ENCODE data around the gene DTL. TPM values are rescaled to one million over a fixed set of nuclear protein-coding genes. Genes with fewer than 3 reads are reported as not detected.

DTL gene, protein sequence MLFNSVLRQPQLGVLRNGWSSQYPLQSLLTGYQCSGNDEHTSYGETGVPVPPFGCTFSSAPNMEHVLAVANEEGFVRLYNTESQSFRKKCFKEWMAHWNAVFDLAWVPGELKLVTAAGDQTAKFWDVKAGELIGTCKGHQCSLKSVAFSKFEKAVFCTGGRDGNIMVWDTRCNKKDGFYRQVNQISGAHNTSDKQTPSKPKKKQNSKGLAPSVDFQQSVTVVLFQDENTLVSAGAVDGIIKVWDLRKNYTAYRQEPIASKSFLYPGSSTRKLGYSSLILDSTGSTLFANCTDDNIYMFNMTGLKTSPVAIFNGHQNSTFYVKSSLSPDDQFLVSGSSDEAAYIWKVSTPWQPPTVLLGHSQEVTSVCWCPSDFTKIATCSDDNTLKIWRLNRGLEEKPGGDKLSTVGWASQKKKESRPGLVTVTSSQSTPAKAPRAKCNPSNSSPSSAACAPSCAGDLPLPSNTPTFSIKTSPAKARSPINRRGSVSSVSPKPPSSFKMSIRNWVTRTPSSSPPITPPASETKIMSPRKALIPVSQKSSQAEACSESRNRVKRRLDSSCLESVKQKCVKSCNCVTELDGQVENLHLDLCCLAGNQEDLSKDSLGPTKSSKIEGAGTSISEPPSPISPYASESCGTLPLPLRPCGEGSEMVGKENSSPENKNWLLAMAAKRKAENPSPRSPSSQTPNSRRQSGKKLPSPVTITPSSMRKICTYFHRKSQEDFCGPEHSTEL
- 32.8 and 43.1 TPM in 2 replicates for total RNA-seq (2016; rRNA removed; fragmentation: Illumina TruSeq; extraction: Trizol)
- total RNA-seq (2016; cell fraction: cytosol; rRNA removed; fragmentation: Illumina TruSeq; extraction: Trizol; ENCODE audit: low read depth) = 9.8 and 9.9 TPM in 2 replicates
- 31.2 and 42.3 TPM in 2 replicates for total RNA-seq (2016; cell fraction: insoluble cytoplasmic fraction; rRNA removed; fragmentation: Illumina TruSeq; extraction: Trizol)
- total RNA-seq (2016; cell fraction: membrane; rRNA removed; fragmentation: Illumina TruSeq; extraction: Trizol) = 14.6 and 16.2 TPM in 2 replicates
- 25.2 and 27.3 TPM in 2 replicates for total RNA-seq (2016; cell fraction: nucleus; rRNA removed; fragmentation: Illumina TruSeq; extraction: Trizol)
- 7.1 and 10.4 TPM in 2 replicates for polyA plus RNA-seq (2011; rRNA removed)
- 5.6 and 6.1 TPM in 2 replicates for polyA plus RNA-seq (2011; cell fraction: cytosol; rRNA removed)
- polyA plus RNA-seq (2011; cell fraction: nucleus; rRNA removed) = 3.2 and 6.0 TPM in 2 replicates
- 5.1 and 6.2 TPM in 2 replicates for polyA plus RNA-seq (2012)
- polyA plus RNA-seq (2016; cell fraction: cytosol; fragmentation: Illumina TruSeq; extraction: Trizol; ENCODE audit: low read depth) = 1.0 and 1.2 TPM in 2 replicates
- polyA plus RNA-seq (2016; cell fraction: insoluble cytoplasmic fraction; fragmentation: Illumina TruSeq; extraction: Trizol; ENCODE audit: low read depth) = 30.8 and 31.0 TPM in 2 replicates
- 2.9 and 3.6 TPM in 2 replicates for polyA plus RNA-seq (2016; cell fraction: membrane; fragmentation: Illumina TruSeq; extraction: Trizol; ENCODE audit: low read depth)
- 15.1 and 18.2 TPM in 2 replicates for polyA plus RNA-seq (2016; cell fraction: nucleus; fragmentation: Illumina TruSeq; extraction: Trizol; ENCODE audit: insufficient read depth, low read depth)
- polyA minus RNA-seq (2011; rRNA and poly(A)+ RNA removed; ENCODE audit: low replicate concordance) = 17.8 and 144 TPM in 2 replicates
- 7.4 and 11.3 TPM in 2 replicates for polyA minus RNA-seq (2011; cell fraction: cytosol; rRNA and poly(A)+ RNA removed)
- 13.7 and 18.0 TPM in 2 replicates for polyA minus RNA-seq (2011; cell fraction: nucleus; rRNA and poly(A)+ RNA removed)
- Bru-seq, nascent RNA = percentile 69 among the genes with signal in this experiment
- BruChase-seq, experiment 1, labeled RNA remaining after a 6-hour chase = percentile 56 among the genes with signal in this experiment
- percentile 65 among the genes with signal in this experiment for BruChase-seq, experiment 2, labeled RNA remaining after a 2-hour chase
- long read RNA-seq, experiment 1, full-length matches to known transcripts = 11 of 17 reads
- long read RNA-seq, experiment 1, partial matches to known transcripts = 3 of 17 reads
- long read RNA-seq, experiment 1, other reads (novel, unspliced or antisense) = 3 of 17 reads
- long read RNA-seq, experiment 2, full-length matches to known transcripts = 3 of 10 reads
- long read RNA-seq, experiment 2, partial matches to known transcripts = 7 of 10 reads
- long read RNA-seq, experiment 2, other reads (novel, unspliced or antisense) = 0 of 10 reads

DNA sequence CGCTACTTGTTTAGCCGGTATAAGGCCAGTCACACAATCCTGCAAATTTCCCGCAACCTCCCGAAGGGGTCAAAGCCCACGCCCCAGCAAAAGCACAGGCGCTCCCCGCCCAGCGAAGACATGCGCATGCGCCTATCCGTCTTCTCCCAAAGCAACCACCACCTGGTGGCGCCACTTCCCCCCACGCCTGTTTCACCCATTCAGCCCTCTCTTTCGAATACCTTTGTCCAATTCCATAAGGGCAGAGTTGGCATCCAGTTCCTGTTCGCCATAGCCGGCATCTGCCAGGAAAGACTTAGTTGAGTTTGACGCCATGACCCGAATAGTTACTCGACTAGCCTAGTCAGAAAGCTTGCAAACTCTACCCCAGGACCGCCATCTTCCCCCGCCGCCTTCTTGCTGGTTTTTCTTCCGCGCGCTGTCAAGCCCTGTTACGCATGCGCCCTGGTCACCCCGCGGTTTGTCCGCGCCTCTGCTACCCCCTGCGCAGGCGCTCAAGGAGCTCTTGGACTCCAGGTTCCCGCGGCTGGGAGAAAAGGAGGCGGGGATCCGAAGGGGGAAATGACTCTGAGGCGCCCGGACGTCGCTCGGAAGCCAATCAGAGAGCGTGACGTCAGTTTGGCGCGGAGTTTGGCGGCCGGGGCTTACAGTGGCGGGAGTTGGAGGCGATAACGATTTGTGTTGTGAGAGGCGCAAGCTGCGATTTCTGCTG, at the start of gene DTL, which contains the start of gene INTS7:
DTL (plus strand) TSS at position 626 of the 712 bp plus-strand sequence. CDS start 143 bp downstream, outside the sequence.
INTS7 (minus strand) TSS at position 435 of the 712 bp plus-strand sequence; CDS start at position 315, 120 bp downstream.
- H3K79me2 ChIP-seq (ENCODE audit: insufficient read depth, low read length) = peaks cover 86% of the 10 kb centered on the region
- DNase-seq (ENCODE audit: low spot score) (peak; percentile 99), ATAC-seq (peak; percentile 94), FAIRE-seq (peak; percentile 97)
- CTCF ChIA-PET (ENCODE audit: low intra/inter-chr PET ratio, low total read pairs) = interaction anchor here (0.9 to 2.5 kb wide), 4 partner anchors 23 to 421 kb away, joined by 3 to 30 read pairs (median 6); no protein-coding TSS in a partner anchor
- H3K9ac ChIP-seq (ENCODE audit: insufficient read depth, low read depth, low read length) = peak within 1 kb of the TSS; percentile 90
- peaks cover 62% of the 10 kb centered on the region for H3K4me1 ChIP-seq (ENCODE audit: insufficient read depth, low read length)
- no peaks in the 10 kb centered on the region for H3K9me3 ChIP-seq (ENCODE audit: low read length)
- H2AFZ ChIP-seq (ENCODE audit: low read length) = peak within 1 kb of the TSS; percentile 88
- H3K27me3 ChIP-seq (ENCODE audit: control insufficient read depth in 1 of 2, insufficient read depth in 2 of 2, low read length in 2 of 2) = no peaks in the 10 kb centered on the region; a peak in 1 of 5 replicates
- POLR2A ChIA-PET = interaction anchor here (0.6 to 2.2 kb wide), 23 partner anchors 9 to 757 kb away, joined by 3 to 22 read pairs (median 4); partner anchors contain the start of genes NEK2, NSL1 and TATDN3
- peak within 1 kb of the TSS; percentile 93 for H3K27ac ChIP-seq (ENCODE audit: extremely low read length, insufficient read depth, low read length)
- H4K20me1 ChIP-seq (ENCODE audit: insufficient read depth, low read length) = peaks cover 3% of the 10 kb centered on the region; the same call in 1 of the 2 replicates
- intact Hi-C loops (cut with micrococcal nuclease; ENCODE audit: unreplicated experiment) (loop anchor here (1.0 to 2.0 kb wide), 4 partner anchors 23 to 397 kb away; partner anchors contain the start of gene NENF), in situ Hi-C loops (cut with HindIII; ENCODE audit: extremely low pct_ligation_motif_present, low pct_unique_long_range_greater_than_20kb) (loop anchor here (5.0 kb wide), 1 partner anchor 338 kb away; no protein-coding TSS in a partner anchor)
- 0 out of 5 replicates have a peak, but pooled peaks cover 0 to 1% of the 10 kb centered on the region in 2 experiments for H3K36me3 ChIP-seq (replicated peaks in 1 of 2; ENCODE audit: control insufficient read depth in 1 of 2, insufficient read depth in 2 of 2, low read length in 2 of 2)
- BruUV-seq (replicated peaks) = TSS peak; percentile 70
- peak within 1 kb of the TSS; percentile 83 to 92 (median 89) for H3K4me3 ChIP-seq (replicated peaks in 1 of 3; ENCODE audit: insufficient read depth in 1 of 3, low read depth in 2 of 3, low read length in 3 of 3)
- WGBS (ENCODE audit: low lambda C conversion rate) = under 1% methylated on average over 32 of the region's 53 CpGs
- peak within 1 kb of the TSS; percentile 74 for H3K4me2 ChIP-seq (ENCODE audit: low read depth, low read length)
- TF ChIP-seq SALL1 (CRISPR knock-in tag; IDR thresholded peaks at IDR 0.05) (peak; percentile 71), ZNF441 (CRISPR knock-in tag; IDR thresholded peaks at IDR 0.05; ENCODE audit: borderline replicate concordance) (peak; percentile 85), ZSCAN30 (CRISPR knock-in tag; IDR thresholded peaks at IDR 0.05) (peak; percentile 83), ZNF180 (CRISPR knock-in tag; IDR thresholded peaks at IDR 0.05; ENCODE audit: borderline replicate concordance, low read depth) (no peak), ZNF7 (CRISPR knock-in tag; IDR thresholded peaks at IDR 0.05) (no peak), GFI1 (CRISPR knock-in tag; IDR thresholded peaks at IDR 0.05; ENCODE audit: borderline replicate concordance) (no peak; the same call in 1 of the 2 replicates), ZNF10 (CRISPR knock-in tag; IDR thresholded peaks at IDR 0.05; ENCODE audit: borderline replicate concordance, low read depth) (no peak), NFYC (CRISPR knock-in tag; IDR thresholded peaks at IDR 0.05) (peak; percentile 92), HNRNPH1 (optimal IDR thresholded peaks at IDR 0.05; ENCODE audit: low read depth, low read length) (peak; percentile 52), ZNF83 (CRISPR knock-in tag; IDR thresholded peaks at IDR 0.05; ENCODE audit: borderline replicate concordance) (no peak), ZNF781 (CRISPR knock-in tag; IDR thresholded peaks at IDR 0.05; ENCODE audit: borderline replicate concordance, not compliant biosample characterization) (no peak), MAF1 (CRISPR knock-in tag; IDR thresholded peaks at IDR 0.05; ENCODE audit: borderline replicate concordance) (no peak), ZNF546 (CRISPR knock-in tag; conservative IDR thresholded peaks at IDR 0.05) (no peak)
- TF ChIP-seq, protein P1, sequence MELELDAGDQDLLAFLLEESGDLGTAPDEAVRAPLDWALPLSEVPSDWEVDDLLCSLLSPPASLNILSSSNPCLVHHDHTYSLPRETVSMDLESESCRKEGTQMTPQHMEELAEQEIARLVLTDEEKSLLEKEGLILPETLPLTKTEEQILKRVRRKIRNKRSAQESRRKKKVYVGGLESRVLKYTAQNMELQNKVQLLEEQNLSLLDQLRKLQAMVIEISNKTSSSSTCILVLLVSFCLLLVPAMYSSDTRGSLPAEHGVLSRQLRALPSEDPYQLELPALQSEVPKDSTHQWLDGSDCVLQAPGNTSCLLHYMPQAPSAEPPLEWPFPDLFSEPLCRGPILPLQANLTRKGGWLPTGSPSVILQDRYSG (CRISPR knock-in tag; IDR thresholded peaks at IDR 0.05) = 0 out of 2 replicates have a peak, but pooled peaks have one; percentile 49

Data from HepG2 (cell line).